Measurements from ENCODE around the gene TEX35.

The TEX35 gene

DNA sequence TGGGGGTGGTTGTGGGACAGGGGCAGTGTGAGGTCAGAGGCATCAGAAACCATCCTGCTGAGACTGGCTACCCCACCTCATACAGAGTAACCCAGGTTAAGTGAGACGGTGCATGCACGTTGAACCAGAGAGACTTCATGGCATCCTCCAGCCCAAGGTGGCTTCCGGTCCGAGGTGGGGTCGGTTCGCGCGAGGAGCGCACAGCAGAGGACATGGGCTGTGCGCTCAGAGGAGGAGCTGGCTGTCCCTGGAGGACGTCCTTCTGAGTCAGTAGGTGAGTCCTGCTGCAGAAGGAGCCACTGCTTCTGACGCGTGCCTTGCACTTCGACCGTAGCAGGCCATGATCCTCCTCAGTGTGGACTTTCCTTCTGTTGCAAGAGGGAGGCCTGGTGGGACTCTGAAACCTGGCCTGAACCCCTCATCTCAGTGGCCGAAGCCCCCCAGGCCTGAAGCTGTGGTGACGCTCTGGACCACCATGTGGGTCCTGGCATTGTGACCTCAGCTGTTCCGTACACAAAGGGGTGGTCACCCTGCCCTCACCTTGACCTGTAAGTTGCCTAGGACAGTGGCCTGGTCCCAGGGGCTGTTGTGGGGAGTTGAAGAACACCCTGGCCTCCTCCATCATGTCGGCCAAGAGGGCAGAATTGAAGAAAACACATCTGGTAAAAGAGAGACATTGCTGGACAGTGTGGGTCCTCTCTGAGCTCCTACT lies at the start of gene TEX35:
TEX35 (plus strand) TSS at position 544 of the 712 bp plus-strand sequence; CDS start at position 624, 80 bp downstream.
- no peak for DNase-seq

DNA sequence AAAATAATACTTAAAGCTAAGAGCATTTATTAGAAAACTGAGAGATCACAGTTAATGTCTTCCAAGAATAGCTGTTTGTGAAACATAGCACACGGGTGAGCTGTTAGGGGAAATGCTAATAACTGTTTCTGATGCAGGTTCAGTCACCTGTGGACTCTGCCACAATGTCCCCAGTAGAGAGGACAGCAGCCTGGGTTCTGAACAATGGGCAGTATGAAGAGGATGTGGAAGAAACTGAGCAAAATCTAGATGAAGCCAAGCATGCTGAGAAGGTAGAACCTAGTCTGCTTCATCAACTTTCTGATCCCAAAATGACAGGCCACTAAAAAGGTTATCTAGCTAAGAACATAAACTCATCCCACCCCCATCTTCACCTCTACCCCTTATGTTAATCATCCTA lies 48.8 kb upstream of the TEX35 start:
- DNase-seq: no peak

DNA sequence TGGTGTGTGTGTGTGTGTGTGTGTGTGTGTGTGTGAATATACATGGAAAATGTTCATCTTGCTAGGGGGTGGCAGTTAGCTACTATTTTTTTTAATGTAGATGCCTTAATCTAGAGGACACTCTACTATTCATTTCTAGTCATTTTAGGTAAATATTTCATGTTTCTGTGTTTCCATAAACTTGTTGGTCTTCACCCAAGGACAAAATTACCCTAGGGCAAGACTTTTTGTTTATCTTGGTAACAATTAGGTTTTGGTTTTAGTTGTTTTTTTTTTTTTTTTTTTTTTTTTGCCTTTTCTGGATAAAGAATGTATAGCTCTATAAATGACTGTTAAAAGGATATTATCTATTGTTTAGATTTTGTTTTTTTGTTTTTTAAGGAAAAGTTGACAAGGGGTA lies 48.3 kb upstream of the TEX35 start:
- no peak for DNase-seq

DNA sequence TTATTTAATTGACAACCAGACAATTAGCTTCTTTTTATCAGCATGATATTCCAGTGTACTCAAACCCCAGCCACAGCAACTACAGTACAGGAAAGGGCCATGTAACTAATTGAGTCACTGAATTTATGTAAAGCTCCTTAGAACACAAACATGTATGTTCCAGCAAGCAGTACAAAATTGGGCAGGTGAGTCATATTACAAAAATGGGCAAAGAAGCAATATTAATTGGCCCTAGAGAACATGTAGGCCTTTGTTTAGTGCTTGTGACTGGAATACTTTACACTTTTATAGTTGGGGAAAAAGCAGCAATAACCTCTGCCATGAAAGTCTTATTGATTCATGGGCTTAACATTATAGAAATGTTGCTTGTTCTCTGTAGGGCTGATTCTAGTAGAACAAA lies 47.9 kb upstream of the TEX35 start:
- no peak for DNase-seq

DNA sequence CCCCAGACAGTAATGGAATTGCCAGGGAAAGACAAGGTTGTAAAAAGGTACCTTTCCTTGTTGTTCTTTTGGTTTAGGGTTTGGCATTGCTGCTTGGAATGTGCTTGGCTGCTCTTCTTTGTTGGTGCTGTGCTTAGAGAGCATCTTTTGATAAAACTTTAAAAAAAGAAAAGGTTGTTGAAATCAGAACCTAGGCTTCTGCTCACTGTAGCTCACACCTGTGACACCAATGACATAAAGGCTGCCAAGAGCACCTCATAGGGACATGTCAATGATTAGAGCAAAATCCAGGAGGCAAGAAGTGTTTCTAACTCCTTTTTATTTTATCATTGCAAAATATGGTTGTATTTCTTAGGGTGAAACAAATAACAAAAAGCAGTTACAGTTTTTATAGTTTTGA lies 45.1 kb upstream of the TEX35 start:
- no peak for DNase-seq

DNA sequence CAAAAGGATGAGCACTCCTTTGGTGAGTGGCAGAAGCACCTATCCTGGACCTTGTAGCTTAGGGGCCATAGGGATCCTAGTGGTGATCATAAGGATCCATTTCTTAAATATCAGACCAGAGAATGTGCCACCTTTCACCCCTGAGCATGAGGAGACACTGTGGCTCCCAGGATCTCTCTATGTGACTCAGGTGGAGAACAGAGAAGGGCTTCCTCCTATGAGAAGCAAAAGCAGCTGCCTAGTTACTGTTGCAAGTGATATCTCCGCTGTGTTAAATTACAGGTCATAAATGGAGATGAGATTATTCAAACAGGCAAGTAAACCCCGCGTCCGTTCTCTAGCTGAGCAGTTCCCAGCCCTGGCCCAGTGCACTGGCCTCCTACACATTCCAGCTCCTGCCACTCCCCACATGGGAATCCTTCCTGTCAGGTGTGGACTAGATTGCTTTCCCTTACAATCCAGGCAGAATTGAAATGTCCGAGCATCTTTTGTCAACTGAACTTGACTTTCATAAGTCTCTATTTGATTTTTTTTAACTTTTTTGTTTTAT lies 42.4 kb upstream of the TEX35 start:
- peak; percentile 86 for DNase-seq

DNA sequence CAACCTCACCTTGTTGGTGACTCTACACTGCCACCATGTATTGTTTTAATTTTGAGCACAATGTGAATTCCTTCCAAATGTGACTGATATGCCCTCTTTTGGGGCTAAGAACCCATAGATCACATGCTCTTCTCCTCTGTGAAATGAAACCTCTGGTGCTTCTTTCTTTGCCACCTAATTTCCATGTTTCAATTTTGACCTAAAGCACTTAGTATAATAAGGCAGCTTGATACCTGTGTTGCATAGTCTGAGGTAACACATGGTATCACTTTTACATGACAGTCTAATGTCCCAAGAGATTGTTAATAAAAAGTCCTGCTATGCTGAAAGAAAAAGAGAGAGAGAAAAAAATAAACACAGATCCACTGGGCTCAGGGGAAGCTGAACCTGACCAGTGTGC lies 40.4 kb upstream of the TEX35 start:
- no peak for DNase-seq

DNA sequence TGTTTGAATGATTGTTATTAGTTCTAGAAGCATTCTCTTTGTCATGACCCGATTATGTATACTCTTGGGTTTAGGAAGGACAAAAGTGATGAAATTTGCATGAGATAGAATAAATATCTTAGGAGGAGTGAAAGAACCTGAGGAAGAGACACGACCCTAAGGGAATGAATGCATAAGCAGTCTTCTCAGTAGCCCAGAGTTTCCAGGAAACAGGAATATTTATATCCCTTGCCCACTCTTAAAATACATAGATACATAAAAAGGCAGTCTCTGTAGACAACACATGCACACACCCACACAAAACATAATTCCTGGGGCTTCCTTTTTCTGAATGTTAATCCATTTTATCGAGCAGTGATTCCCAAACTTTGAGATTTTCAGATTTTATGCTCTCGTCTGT lies 35.5 kb upstream of the TEX35 start:
- DNase-seq: no peak

DNA sequence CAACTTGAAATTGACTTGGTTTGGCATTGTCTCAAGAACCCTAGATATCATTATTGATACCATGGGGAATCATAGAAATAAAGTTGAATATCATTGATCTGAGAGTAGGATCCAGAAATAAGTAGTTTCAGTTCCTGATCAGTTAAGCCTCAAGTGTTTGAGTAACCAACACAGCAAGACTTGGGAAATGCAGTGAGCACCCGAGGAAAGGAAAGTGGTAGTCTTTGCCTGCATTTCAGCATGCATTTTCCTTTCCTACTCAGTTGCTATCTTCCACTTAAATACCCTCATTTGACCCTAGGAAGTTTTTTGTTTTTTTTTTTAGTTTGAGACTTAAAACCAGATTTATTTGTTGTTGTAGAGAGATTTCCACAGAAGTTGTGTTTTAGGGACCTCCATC lies 35.1 kb upstream of the TEX35 start:
- DNase-seq: no peak

DNA sequence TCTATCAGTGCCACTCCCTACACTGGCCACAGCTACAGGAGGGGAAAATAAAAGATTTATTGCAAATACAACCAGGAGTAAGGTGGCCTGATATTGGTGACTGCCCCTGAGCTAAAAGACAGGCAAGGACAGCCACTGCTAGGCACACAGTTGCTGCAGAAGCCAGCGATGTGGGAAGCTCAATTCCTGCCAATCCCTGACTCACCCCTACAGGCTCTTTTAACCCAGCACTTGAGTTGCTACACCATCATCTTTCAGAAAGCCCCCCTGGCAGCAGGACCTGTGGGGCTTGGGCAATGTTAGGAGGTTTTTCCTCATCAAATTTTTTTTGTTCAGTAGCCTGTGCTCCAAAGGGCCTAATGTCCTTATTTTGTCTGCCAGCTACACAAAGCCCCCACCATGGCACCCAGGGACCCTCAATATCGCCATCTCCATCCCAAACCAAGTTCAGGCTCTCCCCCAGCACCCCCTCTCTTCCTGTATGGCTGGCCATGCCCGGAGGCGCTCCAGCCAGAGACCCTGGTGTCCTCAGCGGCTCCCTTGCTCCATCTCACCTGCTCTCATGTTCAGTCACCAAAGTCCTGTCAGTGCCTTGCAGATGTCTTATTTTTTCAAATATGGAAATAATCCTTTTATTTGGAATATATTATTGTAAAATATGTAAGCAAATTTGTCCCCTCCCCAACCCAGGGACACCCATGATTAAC lies 29.5 kb upstream of the TEX35 start:
- DNase-seq: no peak

DNA sequence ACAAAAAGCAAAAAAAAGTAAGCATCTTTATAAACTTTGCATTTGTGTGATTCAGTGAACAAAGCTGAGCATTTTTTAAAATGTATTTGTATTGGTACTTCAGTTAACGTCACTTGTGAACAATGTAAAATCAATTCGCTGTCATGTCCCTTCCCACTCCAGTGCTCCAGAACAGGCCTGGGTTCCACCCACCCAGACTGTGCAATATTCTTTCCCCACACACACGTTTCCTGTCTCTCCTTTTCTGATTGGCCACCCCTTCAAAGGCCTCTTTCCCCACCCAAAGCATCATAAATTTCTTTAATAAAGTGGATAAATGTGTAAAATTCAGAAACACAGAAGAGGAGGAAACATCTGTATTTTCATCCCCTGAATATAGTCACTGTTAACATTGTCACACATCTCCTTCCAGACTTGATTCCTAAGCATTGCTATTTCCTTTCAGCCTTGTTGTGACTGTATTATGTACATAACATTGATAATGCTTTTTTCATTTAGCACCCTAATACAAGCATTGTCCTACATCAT lies 28.1 kb upstream of the TEX35 start:
- DNase-seq: no peak

DNA sequence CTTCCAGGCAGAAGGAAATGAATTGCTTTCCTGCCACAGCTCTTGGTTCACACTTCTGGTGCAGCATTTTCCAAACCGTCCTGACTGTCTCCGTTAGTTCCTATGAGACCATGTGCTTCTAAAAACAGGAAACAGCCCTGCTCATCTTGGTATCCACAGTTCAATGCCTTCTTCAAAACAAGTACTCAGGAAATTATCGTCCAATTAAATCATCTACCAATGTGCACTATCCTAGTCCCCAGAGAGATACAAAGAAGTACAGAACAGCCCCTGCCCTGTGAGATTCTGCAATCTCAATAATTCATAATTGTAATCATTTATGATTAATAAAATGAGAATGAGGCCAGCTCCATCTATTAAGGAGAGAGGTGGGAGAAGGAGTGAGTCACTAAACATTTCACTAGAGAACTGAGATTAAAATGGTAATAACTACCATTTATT lies 27.3 kb upstream of the TEX35 start:
- peak; percentile 21 for DNase-seq

DNA sequence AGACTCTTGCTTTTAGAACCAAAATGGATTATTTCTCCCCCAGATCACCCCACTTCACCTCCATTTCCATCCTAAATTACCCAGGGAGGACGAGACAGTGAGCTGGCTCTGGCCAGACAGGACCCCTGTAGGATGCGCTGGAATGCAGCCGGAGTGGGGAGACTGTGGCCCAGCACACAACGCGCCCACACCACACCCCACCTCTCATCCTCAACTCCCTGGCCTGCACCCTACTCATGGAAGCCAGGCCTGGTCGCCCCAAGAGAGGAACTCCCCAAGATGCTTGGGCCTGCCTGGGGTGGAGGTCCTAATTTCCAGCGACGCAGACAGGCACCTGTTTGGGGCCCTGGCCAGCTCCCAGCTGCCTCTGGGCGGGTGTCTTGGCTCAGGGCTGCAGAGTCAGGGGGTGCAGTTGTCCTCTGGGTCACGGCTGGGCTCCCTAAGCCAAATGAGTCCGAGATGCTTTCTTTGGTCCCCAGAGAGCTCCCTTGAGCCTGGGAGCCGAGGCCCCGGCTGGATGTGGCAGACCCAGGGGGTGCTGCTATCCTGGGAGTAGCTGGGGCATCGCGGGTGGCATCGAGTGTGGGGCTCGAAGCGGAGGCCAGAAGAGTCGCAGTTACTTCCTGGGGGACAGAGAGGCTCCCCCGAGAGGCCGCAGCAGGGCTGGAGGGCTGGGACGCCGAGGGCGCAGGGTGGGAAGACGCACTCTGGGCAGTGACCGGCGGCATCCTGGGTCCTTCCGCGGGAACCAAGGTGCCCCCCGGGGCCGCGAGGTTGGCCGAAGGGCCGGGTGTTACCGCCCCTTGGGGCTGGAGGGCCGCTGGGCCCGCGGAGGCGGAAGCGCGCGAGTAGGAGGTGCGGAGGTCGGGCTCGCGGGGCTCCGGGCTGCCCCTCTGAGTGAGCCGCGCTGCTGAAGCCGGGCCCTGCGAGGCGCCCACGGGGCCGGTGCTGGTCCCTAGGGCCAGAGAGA lies 26.5 kb upstream of the TEX35 start:
- DNase-seq: no peak

DNA sequence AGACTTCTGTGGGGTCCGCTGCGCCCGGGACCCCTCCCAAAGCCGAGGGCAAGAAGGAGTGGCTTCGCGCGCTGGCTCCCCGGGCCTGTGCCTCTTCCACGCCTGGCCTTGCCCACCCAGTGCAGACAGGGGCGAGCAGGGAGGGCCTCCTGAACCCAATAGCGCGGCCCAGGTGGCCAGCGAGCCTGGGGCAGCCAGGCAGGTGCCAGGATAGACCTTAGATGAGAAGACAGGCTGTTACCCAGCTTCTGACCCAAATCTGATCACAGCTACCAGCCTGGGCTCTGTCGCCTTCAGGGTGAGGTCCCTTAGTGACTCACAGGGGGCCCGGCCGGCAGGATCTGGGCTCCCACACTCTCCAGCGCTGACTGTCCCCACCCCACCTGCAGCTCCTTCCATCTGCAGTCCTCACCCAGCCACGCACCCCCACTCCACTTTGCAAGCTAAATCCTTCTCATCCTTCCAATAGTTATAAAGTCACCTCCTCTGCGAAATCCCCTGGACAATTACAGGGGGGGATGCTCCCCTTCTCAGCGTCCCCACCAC lies 25.8 kb upstream of the TEX35 start:
- DNase-seq: no peak

DNA sequence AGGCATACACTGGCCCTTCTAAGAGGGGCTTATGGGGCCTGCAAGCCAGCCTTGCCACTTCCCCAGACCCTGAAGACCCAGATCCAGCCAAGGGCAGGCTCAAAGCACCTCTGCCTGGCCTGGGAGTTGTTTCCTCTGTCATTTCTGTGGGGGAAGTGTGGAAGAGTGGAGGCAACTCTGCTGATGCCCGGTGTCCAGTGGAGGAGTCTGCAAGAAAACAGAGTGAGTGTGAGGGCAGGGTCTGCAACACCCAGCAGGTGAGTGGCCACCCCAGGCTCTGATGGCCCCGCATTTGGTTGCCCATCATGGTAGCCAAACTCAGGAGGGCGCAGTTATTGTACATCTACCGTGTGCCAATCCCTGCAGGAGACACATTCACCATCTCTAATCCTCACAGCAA lies 24.5 kb upstream of the TEX35 start:
- no peak for DNase-seq

DNA sequence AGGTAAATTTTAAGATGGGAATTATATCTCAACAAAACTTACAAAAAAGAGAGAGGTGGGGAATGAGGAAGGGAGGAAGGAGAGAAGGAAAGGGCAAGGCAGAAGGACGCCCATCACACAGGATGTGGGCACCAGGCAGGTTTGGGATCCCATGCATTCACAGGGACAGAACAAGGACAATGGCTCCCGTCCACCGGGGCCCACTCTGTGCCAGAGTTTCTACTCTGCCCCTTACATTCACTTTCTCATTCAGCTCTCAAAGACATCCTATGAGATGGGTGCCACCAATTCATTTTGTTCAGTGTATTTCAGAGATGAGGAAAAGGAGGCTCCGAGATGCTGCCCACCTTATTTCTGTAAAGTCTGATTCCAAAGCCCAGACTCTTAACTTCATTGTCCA lies 23.5 kb upstream of the TEX35 start:
- DNase-seq: no peak

DNA sequence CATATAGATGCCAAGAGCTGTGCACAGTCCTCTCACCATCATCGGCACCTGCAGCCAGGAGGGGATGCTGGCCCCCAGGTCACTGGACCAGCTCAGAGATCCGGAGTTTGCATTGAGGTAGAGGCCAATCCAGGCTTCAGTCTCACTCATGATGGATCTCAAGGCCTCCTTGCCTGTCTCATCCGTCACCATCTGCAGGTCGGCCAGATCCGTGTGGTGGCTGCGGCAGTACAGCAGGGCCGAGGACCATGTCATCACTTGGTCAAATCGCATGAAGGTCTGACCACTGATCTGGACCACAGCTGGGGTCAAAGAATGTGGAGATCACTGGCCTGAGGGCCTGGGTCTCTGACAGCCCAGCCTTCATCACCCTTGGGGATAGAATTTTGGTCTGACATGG lies 22.8 kb upstream of the TEX35 start:
- DNase-seq: no peak

DNA sequence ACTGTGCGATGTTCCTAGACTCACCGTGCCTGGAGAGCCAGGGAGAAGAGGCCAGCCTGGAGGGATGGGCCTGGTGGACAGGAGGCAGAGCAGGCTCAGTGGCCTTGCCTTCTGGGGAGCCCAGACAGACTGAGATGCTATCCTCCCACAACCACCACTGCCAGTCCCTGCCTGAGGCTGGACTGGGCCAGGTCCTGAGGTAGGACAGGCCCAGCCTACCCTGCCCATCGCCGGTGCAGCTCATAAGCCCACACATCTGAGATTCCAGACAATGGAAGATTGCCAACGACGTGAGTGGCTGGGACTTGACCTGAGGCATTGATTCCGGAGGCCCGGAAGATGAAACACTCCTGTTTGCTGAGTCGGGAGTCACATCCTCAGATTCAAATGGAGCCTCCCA lies 21.9 kb upstream of the TEX35 start:
- DNase-seq: no peak

DNA sequence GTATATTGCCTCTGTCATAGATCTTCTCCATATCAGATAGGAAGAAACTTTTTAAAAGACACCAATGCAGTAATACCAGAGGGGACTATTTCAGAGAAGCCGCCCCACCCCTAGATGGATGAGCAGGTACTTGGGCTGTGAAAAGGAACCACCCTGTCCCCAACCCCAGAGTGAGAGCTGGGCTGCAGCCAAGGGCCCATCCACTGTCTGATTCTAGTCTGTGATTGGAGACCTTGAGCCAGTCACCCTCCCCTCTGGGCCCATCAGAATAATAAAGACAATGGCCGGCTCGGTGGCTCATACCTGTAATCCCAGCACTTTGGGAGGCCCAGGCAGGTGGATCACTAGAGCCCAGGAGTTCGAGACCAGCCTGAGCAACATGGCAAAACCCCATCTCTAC lies 21.2 kb upstream of the TEX35 start:
- DNase-seq: no peak

DNA sequence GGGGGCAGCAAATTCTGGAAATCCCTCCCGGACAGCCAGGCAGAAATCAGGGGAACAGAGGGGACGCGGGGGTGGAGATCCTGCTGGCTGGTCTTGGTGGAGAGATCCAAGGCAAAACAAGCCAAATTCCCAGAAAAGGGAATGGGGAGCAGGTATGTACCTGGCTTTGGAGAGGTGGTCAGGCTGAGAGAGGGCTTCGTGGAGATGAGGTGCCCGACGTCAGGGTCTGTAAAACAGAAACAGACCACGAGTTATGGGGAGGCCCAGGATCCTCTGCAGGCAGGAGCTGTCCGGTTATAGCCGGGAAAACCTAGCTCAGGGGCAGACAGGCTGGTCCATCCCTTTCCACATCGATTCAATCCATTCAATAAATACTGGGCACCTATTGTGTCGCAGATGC lies 20.6 kb upstream of the TEX35 start:
- no peak for DNase-seq

DNA sequence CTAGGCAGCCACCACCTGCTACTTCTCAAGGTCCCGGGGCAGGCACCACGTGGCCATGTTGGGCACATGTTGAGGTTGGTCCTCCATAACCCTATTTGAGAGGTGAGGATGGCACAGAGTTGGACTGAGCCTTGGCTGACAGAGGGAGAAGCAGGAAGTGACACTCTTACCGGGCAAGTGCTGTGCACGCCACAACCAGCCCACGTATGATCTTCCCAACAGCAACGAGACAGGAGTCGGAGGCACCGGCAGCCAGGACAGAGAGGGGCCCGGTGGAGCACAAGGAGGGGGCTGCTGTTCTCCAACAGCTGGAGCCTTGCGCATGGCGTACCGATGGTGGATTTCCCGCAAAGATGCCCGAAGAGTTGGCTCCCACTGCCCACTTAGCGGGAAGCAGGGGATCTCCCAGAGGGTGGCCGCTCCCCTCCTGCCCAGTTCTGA lies 19.6 kb upstream of the TEX35 start:
- no peak for DNase-seq

DNA sequence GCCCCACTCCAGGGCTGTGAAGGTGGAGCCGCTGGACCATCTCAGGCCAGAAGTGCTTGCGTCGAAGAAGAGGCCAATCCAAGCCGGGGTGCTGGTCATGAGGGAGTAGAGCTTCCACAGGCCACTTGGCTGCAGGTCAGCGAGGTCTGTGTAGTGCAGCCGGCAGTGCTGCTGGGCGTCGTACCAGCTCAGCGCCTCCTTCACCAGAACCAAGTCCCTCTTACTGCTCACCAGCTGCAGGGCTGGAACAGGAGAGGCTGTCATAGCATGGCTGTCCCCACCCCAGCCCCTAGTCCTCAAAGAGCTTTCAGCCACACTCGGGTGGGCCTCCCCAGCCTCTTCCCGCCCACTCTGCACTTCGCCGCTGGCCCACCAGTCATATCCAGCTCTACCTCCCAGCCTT lies 18.3 kb upstream of the TEX35 start:
- DNase-seq: no peak

DNA sequence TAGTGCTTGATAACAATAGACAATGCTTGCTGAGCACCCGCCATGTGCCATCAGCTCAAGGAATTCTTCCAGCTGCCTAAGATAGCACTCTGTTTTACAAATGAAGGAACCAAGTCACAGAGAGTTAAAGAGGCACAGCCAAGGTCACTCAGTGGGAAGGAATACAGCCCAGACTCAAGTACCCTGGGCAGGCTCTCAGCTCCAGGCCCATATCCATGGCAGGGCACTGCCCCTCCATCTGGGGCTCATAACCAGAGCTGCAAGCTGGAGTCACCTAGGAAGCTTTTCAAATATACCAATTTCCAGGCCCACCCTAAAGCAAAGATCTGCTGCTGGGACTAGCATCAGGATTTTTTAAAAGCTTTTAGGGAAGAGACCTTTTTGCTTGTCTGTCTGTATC lies 17.8 kb upstream of the TEX35 start:
- no peak for DNase-seq

All from kidney glomerular epithelial cell (primary cell).